Liver (tissue), 3 donors: Measurements from ENCODE around the gene PABPC1L.

Source experiments
- EGR1 ChIP-seq, 2 donors: IDR thresholded peaks; 2 replicates each; pipeline ENCODE4 v1.6.1; 2016 to 2018; ENCODE audit warnings: antibody characterized with exemption in 2 of 2, low read depth in 2 of 2
- GABPA ChIP-seq, 2 donors: IDR thresholded peaks in 1 of 2; conservative IDR thresholded peaks in 1 of 2; 2 replicates each; pipeline ENCODE4 v1.6.1; 2016; ENCODE audit warnings: antibody characterized with exemption in 2 of 2, mild to moderate bottlenecking in 1 of 2, moderate library complexity in 1 of 2
- RAD21 ChIP-seq, 2 donors: IDR thresholded peaks; 2 replicates each; pipeline ENCODE4 v1.6.1; 2016; ENCODE audit warnings: antibody characterized with exemption in 2 of 2, mild to moderate bottlenecking in 2 of 2
- SP1 ChIP-seq: IDR thresholded peaks from 2 replicates; pipeline ENCODE4 v1.6.1; 2018; ENCODE audit warnings: antibody characterized with exemption, mild to moderate bottlenecking
- YY1 ChIP-seq: IDR thresholded peaks from 2 replicates; pipeline ENCODE4 v1.6.1; 2016; ENCODE audit warnings: antibody characterized with exemption, mild to moderate bottlenecking
- TF ChIP-seq, protein P1 (sequence below): fragments of 150-350 bp; IDR thresholded peaks from 2 replicates; pipeline ENCODE4 v1.5.1; 2017; ENCODE audit warnings: improper control_type of control experiment, low read depth, low read length; ENCODE audit not compliant: missing input control
- TF ChIP-seq, protein P2 (sequence below): IDR thresholded peaks from 2 replicates; pipeline ENCODE4 v1.6.1; 2016; ENCODE audit warnings: antibody characterized with exemption
- TF ChIP-seq, protein P3 (sequence below): IDR thresholded peaks from 2 replicates; pipeline ENCODE4 v1.6.1; 2016; ENCODE audit warnings: antibody characterized with exemption
- TF ChIP-seq, protein P4 (sequence below): IDR thresholded peaks from 2 replicates; pipeline ENCODE4 v1.6.1; 2016; ENCODE audit warnings: antibody characterized with exemption, mild to moderate bottlenecking
- TF ChIP-seq, protein P5 (sequence below): IDR thresholded peaks from 2 replicates; pipeline ENCODE4 v1.6.1; 2016; ENCODE audit warnings: antibody characterized with exemption
- donor health status: healthy.
- donor health status: healthy.

DNA sequence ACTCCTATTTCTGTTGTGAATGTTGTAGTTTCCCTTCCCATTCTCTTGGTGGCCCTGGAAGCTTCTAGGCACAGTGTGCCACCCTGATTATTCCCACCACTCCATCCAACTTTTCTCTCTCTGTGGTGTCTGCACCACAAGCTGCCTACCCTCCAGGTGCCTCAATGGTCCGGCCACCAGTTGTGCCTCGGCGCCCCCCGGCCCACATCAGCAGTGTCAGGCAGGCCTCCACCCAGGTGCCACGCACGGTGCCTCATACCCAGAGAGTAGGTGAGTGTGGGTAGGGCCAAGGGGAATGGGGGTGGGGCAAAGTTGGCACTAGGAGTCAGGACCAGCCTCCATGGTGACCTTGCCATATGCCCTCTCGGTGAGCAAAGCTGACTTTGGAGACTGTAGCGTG is 23.1 kb downstream of the PABPC1L start:
- TF ChIP-seq, protein P1, sequence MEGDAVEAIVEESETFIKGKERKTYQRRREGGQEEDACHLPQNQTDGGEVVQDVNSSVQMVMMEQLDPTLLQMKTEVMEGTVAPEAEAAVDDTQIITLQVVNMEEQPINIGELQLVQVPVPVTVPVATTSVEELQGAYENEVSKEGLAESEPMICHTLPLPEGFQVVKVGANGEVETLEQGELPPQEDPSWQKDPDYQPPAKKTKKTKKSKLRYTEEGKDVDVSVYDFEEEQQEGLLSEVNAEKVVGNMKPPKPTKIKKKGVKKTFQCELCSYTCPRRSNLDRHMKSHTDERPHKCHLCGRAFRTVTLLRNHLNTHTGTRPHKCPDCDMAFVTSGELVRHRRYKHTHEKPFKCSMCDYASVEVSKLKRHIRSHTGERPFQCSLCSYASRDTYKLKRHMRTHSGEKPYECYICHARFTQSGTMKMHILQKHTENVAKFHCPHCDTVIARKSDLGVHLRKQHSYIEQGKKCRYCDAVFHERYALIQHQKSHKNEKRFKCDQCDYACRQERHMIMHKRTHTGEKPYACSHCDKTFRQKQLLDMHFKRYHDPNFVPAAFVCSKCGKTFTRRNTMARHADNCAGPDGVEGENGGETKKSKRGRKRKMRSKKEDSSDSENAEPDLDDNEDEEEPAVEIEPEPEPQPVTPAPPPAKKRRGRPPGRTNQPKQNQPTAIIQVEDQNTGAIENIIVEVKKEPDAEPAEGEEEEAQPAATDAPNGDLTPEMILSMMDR, result no peak
- TF ChIP-seq SP1 (no peak), YY1 (no peak), RAD21 (IDR thresholded peaks at IDR 0.05) (no peak), GABPA (IDR thresholded peaks at IDR 0.05 in 1 of 2, conservative IDR thresholded peaks at IDR 0.05 in 1 of 2) (no peak), EGR1 (IDR thresholded peaks at IDR 0.05; ENCODE audit: low read depth in 2 of 2) (no peak)
- TF ChIP-seq, protein P2, sequence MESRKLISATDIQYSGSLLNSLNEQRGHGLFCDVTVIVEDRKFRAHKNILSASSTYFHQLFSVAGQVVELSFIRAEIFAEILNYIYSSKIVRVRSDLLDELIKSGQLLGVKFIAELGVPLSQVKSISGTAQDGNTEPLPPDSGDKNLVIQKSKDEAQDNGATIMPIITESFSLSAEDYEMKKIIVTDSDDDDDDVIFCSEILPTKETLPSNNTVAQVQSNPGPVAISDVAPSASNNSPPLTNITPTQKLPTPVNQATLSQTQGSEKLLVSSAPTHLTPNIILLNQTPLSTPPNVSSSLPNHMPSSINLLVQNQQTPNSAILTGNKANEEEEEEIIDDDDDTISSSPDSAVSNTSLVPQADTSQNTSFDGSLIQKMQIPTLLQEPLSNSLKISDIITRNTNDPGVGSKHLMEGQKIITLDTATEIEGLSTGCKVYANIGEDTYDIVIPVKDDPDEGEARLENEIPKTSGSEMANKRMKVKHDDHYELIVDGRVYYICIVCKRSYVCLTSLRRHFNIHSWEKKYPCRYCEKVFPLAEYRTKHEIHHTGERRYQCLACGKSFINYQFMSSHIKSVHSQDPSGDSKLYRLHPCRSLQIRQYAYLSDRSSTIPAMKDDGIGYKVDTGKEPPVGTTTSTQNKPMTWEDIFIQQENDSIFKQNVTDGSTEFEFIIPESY, result no peak
- TF ChIP-seq, protein P3, sequence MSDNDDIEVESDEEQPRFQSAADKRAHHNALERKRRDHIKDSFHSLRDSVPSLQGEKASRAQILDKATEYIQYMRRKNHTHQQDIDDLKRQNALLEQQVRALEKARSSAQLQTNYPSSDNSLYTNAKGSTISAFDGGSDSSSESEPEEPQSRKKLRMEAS, result no peak
- TF ChIP-seq, protein P4, sequence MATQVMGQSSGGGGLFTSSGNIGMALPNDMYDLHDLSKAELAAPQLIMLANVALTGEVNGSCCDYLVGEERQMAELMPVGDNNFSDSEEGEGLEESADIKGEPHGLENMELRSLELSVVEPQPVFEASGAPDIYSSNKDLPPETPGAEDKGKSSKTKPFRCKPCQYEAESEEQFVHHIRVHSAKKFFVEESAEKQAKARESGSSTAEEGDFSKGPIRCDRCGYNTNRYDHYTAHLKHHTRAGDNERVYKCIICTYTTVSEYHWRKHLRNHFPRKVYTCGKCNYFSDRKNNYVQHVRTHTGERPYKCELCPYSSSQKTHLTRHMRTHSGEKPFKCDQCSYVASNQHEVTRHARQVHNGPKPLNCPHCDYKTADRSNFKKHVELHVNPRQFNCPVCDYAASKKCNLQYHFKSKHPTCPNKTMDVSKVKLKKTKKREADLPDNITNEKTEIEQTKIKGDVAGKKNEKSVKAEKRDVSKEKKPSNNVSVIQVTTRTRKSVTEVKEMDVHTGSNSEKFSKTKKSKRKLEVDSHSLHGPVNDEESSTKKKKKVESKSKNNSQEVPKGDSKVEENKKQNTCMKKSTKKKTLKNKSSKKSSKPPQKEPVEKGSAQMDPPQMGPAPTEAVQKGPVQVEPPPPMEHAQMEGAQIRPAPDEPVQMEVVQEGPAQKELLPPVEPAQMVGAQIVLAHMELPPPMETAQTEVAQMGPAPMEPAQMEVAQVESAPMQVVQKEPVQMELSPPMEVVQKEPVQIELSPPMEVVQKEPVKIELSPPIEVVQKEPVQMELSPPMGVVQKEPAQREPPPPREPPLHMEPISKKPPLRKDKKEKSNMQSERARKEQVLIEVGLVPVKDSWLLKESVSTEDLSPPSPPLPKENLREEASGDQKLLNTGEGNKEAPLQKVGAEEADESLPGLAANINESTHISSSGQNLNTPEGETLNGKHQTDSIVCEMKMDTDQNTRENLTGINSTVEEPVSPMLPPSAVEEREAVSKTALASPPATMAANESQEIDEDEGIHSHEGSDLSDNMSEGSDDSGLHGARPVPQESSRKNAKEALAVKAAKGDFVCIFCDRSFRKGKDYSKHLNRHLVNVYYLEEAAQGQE, result no peak
- TF ChIP-seq, protein P5, sequence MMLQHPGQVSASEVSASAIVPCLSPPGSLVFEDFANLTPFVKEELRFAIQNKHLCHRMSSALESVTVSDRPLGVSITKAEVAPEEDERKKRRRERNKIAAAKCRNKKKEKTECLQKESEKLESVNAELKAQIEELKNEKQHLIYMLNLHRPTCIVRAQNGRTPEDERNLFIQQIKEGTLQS, result no peak
